GM12892 (cell line): ENCODE results near the gene NUF2.

Experiments used
- DNase-seq: peaks from one replicate; pipeline ENCODE4 v3.0.0; 2011; ENCODE audit not compliant: insufficient read length
- FAIRE-seq: peaks from 2 replicates; lab custom pipeline; 2011; peaks lifted over from hg19 to GRCh38; lab: Jason Lieb, UNC
- POLR2A ChIP-seq: IDR thresholded peaks from 2 replicates; pipeline ENCODE4 v1.6.1; 2011; ENCODE audit warnings: low read depth, low read length, control low read depth
- POLR2AphosphoS5 ChIP-seq: IDR thresholded peaks from 2 replicates; pipeline ENCODE4 v1.6.1; 2011; ENCODE audit warnings: low read depth, low read length, control low read depth
- TAF1 ChIP-seq: IDR thresholded peaks from 2 replicates; pipeline ENCODE4 v1.6.1; 2011; ENCODE audit warnings: low read depth, mild to moderate bottlenecking, control low read depth, low read length, borderline replicate concordance

Gene NUF2

DNA sequence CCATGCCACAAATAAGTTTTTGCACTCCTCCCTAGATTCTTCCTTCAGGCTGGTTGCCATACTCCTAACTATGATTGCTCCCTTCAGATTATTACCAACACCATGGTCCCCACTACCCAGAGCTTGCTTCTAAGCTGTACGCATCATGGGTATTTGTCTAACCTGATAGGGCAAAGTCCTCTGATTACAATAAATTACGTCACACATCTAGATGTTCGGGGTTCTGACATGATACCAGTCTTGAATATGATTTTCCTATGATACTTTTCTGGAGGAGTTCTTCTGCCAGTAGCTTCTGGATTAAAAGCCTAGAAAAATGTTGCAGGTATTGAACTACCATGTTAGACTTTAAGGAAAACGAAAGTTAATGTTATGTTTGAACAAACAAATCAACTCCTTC is 67.2 kb downstream of the NUF2 start:
- DNase-seq (no peak), FAIRE-seq (no peak)
- TF ChIP-seq POLR2A = no peak
- TF ChIP-seq TAF1 = no peak
- no peak for TF ChIP-seq POLR2AphosphoS5

DNA sequence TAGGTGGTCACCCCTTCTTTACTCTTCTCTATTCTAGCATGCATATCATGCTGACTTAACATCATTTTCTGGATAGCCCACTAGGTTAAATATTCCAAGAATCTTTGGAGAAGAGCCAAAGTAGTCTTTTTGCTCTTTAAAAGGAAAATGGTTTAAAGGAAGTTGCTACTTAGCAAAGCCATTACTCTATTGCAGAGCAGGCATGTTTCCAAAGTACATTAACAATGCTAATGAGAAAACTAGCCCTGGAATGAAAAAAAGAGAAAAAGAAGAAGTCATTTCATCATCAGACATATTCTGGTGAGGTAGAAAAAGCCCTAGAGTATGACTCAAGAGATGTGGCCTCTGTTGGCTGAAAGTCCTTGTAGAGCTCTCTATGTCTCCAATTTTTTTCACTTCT is 74.0 kb downstream of the NUF2 start:
- TF ChIP-seq TAF1 = no peak
- no peak for TF ChIP-seq POLR2A
- TF ChIP-seq POLR2AphosphoS5 = no peak
- no peak for DNase-seq
- no peak for FAIRE-seq

DNA sequence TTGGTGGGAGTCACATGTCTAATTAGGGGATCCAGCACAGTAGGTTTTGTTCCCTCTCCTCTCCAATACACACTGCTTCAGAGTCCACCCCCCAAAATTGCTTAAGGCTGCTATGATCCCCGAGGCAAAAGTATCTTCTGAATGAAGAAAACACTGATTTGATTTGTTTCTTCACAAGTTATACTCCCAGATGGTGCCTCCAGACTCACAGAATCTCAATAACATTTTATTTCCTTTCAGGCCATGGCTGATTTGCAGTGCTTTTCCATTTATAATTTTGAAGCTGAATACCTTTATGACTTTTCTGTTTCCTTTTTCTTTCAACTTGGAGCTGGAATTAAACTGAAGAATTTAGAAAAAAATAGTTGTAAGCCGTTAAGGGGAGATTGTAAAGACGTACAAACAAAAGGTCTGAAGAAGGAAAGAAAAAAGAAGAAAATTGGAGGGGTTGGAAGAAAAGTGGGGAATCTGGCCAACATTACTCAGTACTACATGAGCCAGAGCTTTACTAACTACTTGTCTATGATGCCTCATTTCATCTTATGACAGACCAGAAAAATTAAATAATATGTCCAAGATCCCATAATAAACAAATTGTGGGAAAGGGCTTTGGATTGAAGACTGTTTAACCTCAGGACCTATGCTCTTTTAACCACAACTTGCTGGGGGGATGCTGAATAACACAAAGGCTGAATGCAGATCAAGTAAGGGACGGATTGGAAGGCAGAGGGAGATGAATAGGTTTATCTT is 75.9 kb downstream of the NUF2 start:
- FAIRE-seq (no peak), DNase-seq (no peak)
- TF ChIP-seq TAF1 (no peak), POLR2AphosphoS5 (no peak), POLR2A (no peak)

DNA sequence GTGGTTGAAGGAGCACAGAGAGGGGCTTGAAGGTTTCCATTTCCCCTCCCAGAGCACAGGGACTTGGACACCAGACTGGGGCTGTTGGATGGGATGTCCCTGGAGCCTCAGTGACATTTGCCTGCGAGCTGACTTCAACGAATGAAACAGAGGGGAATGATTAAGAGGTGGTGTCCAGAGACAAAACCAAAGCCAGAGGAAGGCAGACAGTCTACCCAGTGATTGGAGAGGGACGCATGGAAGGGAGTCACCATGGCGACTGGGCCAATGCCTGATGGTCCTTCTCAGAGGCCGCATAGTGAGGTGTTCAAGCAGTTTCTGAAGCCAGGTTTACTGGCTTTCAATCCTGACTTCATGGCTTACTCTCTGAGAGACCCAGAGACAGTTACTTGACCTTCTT is 77.2 kb downstream of the NUF2 start:
- FAIRE-seq = no peak

DNA sequence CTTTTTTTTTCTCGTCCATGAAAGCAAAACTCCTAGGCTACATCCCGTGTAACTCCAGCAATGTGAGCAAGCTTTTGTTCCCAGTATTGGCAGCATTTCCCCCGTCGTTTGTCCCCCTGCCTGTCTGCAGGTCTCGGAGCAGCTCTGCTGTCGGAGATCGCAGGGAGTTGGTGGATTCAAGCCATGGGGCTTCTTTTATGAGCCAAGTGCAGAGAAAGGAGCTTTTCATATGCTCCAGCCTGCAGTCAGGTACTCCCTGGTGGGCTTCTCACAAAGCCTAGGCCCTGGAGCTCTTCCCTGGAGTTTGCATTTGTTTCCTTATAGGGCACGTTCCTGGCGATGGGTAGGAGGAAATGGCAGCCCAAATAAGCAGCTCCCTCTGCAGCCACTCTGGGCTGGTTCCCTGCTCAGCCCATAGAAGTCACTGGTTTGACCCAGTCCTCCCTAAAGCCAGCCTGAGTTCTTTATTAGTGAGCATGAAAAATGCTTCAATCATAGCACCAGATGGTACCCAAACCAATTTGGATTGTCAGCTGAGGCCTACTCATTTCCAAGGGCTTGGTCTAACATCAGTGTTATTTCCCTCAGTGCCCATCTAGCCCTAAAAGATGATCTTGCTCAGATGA is 78.3 kb downstream of the NUF2 start:
- FAIRE-seq (no peak), DNase-seq (no peak)
- no peak for TF ChIP-seq TAF1

More for the DNA sequence above, 77.2 kb downstream of the NUF2 start:
- DNase-seq = no peak
- TF ChIP-seq TAF1 (no peak), POLR2AphosphoS5 (no peak), POLR2A (no peak)

DNA sequence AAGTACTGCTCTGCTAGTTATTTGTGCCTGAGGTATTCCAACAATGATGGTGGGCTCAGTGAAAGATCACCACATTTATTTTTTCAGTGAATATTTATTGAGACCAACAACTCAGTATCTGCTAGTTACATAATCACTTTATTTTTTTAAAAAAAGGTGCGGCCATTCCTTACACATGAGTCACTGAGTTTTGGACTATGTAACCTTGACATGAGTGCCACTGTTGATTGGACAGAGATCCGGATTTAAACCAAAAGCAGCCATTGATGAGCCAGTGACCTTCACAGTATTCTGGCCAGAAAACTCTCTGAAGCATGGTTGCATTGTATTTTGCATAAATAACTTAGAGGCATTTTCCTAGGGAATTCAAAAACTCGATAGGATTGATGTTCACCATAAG is 79.5 kb downstream of the NUF2 start:
- FAIRE-seq (no peak), DNase-seq (no peak)
- TF ChIP-seq POLR2AphosphoS5 (no peak), TAF1 (no peak), POLR2A (no peak)
